Muscle of leg (tissue), 11 donors: ENCODE measurements around the gene WWOX. TPM values are rescaled to one million over a fixed set of nuclear protein-coding genes. Genes with fewer than 3 reads are reported as not detected.

ENCODE experiments used
- DNase-seq: peaks from one replicate; pipeline ENCODE4 v3.0.0; 2013
- H3K27ac ChIP-seq: one replicate; pipeline ENCODE4 v1.5.1; 2013; ENCODE audit warnings: mild to moderate bottlenecking, low read length, control low read depth
- H3K27me3 ChIP-seq: one replicate; pipeline ENCODE4 v1.6.1; 2013; ENCODE audit warnings: low read length; ENCODE audit not compliant: control insufficient read depth, insufficient read depth
- H3K36me3 ChIP-seq: one replicate; pipeline ENCODE4 v1.6.1; 2013; ENCODE audit warnings: low read length; ENCODE audit not compliant: control insufficient read depth, insufficient read depth
- H3K4me1 ChIP-seq: one replicate; pipeline ENCODE4 v1.6.1; 2013; ENCODE audit warnings: low read length; ENCODE audit not compliant: control insufficient read depth, insufficient read depth
- H3K4me3 ChIP-seq: one replicate; pipeline ENCODE4 v1.5.1; 2013; ENCODE audit warnings: low read length, control low read depth
- H3K9me3 ChIP-seq: replicated peaks from 2 replicates; pipeline ENCODE4 v1.6.1; 2013; ENCODE audit warnings: low read depth, low read length; ENCODE audit not compliant: control insufficient read depth
- WGBS: methylation state at CpG from one replicate; pipeline ENCODE4 v1.1.5; 2013; ENCODE audit warnings: missing lambda C conversion rate; ENCODE audit not compliant: insufficient coverage; 5-methylcytosine and 5-hydroxymethylcytosine counted together
- polyA plus RNA-seq, 8 donors: library from polyadenylated mRNA; unstranded; fragments of 120-200 nt; gene quantifications; one replicate each; pipeline versions ENCODE4 v1.2.1 to v1.2.3, GENCODE V29; 2013; ENCODE audit warnings: inconsistent platforms in 1 of 8, low replicate concordance in 1 of 8; ENCODE audit not compliant: insufficient read length in 8 of 8, insufficient read depth in 1 of 8
- total RNA-seq: library from RNA; stranded (reverse); fragments of 120-200 nt; gene quantifications from one replicate; pipeline ENCODE4 v1.2.4, GENCODE V29; 2013

WWOX gene
- total and polyA plus RNA-seq, 9 donors = 8.1 to 15.8 (median 12.2) TPM

DNA sequence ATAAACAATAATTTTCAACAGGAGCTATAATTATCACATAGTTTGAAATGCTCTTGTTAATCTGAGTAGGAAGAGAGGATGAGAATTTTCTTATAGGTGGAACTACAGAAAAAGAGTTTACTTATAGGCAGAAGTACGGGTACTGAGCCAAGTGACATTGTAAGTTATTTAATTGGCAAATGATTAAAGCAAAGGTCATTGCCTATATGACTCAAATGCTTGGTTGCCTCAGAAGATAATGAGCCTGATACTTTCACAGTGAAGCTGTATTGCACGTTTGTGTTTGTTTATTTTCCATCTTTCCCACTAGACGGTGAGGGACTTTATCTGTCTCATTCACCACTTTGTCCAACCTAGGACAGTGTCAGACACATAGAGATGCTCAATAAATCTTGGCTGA is 751.8 kb downstream of the WWOX start:
- no peaks in the 10 kb centered on the region for H3K36me3 ChIP-seq
- H3K9me3 ChIP-seq = no peaks in the 10 kb centered on the region
- no peaks in the 10 kb centered on the region for H3K27me3 ChIP-seq
- H3K27ac ChIP-seq = no peak overlapping the region
- DNase-seq = no peak
- H3K4me3 ChIP-seq = no peak overlapping the region
- H3K4me1 ChIP-seq = no peaks in the 10 kb centered on the region
- 80% methylated on average over 1 of the region's 3 CpGs for WGBS

DNA sequence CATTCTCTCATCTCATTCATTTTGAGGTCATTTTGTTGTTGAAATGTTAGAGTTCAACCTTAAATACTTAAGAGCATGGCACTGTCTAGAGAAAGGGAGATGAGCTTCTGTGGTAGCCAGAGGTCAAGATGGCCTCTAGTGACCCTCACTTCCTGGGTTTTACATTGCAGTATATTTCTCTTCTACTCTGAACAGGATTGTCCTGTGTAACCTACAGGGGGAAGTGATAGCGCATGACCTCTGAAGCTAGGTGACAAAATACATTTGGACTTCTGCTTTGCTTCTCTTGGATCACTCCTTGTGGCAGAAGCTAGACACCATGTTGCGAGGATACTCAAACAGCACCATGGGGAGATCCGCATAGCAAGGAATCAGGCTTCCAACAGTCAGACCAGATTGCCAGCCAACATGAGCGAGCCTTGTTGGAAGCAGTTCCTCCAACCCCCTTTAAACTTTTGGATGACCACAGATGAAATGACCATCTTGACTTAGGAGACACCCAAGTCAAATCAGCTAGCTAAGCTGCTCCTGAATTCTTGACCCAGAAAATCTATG is 752.7 kb downstream of the WWOX start:
- Histone ChIP-seq H3K27ac (no peak overlapping the region), H3K27me3 (no peaks in the 10 kb centered on the region), H3K9me3 (no peaks in the 10 kb centered on the region), H3K4me1 (no peaks in the 10 kb centered on the region), H3K36me3 (no peaks in the 10 kb centered on the region), H3K4me3 (no peak overlapping the region)
- DNase-seq = no peak
- 100% methylated on average over 1 of the region's 4 CpGs for WGBS

- peaks cover 7% of the 10 kb centered on the region for H3K4me1 ChIP-seq
- no CpG with 5 or more reads among the region's 2 CpGs for WGBS
- no peak overlapping the region for H3K27ac ChIP-seq
- no peaks in the 10 kb centered on the region for H3K36me3 ChIP-seq
- DNase-seq = no peak
- H3K27me3 ChIP-seq = no peaks in the 10 kb centered on the region
- H3K4me3 ChIP-seq = no peak overlapping the region
- no peaks in the 10 kb centered on the region for H3K9me3 ChIP-seq
Measured at GRCh38 chr16:78862022-78862421, 762.6 kb downstream of the WWOX start.

GRCh38 chr16:78866521-78866920 is 767.1 kb downstream of the WWOX start:
- WGBS = 39% methylated on average over 5 of the region's 6 CpGs
- DNase-seq = peak; percentile 25
- Histone ChIP-seq H3K4me3 (no peak overlapping the region), H3K27ac (no peak overlapping the region), H3K27me3 (no peaks in the 10 kb centered on the region), H3K4me1 (peaks cover 7% of the 10 kb centered on the region), H3K9me3 (no peaks in the 10 kb centered on the region), H3K36me3 (no peaks in the 10 kb centered on the region)

DNA sequence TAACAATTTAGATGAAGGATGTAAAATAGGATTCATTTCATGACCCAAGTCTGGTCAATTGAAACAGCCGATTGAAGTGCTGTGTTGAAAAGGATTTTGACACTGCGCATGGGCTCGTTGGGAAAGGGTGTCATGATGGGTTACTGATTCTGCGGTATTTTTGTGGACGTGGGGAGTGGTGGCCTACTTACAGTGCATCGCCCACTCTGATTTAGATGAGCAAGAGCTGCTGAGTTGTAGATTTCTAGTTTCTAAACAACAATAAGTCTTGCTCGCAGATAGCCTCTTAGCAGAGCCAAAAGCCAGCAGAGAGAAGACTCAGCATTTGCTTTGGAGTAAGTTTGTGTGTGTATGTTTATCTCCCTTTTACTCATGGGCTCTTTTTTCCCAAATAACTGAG is 770.0 kb downstream of the WWOX start:
- no peaks in the 10 kb centered on the region for H3K27me3 ChIP-seq
- H3K9me3 ChIP-seq = no peaks in the 10 kb centered on the region
- WGBS = 92% methylated on average over 3 of the region's 7 CpGs
- H3K36me3 ChIP-seq = no peaks in the 10 kb centered on the region
- H3K27ac ChIP-seq = no peak overlapping the region
- DNase-seq = no peak
- peaks cover 7% of the 10 kb centered on the region for H3K4me1 ChIP-seq
- no peak overlapping the region for H3K4me3 ChIP-seq

GRCh38 chr16:78871241-78871640 is 771.8 kb downstream of the WWOX start:
- Histone ChIP-seq H3K27ac (no peak overlapping the region), H3K27me3 (no peaks in the 10 kb centered on the region), H3K4me3 (no peak overlapping the region), H3K36me3 (no peaks in the 10 kb centered on the region), H3K4me1 (peaks cover 7% of the 10 kb centered on the region), H3K9me3 (no peaks in the 10 kb centered on the region)
- DNase-seq = no peak
- WGBS = 74% methylated on average over 3 of the region's 4 CpGs

DNA sequence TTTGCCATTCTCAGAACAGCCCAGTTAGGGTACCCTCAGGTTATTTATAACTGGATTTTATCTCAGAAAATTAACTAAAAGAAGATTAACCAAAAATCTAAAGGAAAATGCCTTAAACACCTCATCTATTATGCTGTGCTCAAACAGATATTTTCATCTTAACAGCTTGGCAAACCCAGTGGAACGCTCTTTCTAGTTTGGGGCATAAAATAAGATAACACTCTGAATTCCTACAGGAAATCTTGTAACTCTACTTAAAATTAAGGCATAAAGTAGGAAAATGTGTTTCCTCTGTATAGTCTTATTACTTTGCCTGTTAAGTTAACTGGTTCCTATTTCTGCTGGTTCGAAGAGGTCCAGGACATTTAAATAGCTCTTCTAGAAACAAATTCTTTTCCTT is 777.2 kb downstream of the WWOX start:
- Histone ChIP-seq H3K9me3 (no peaks in the 10 kb centered on the region), H3K4me1 (no peaks in the 10 kb centered on the region), H3K4me3 (no peak overlapping the region), H3K27me3 (no peaks in the 10 kb centered on the region), H3K27ac (no peak overlapping the region), H3K36me3 (no peaks in the 10 kb centered on the region)
- DNase-seq = no peak
- no CpG with 5 or more reads among the region's 2 CpGs for WGBS

GRCh38 chr16:78877114-78877655 is 777.7 kb downstream of the WWOX start:
- Histone ChIP-seq H3K27me3 (no peaks in the 10 kb centered on the region), H3K4me3 (no peak overlapping the region), H3K36me3 (no peaks in the 10 kb centered on the region), H3K4me1 (no peaks in the 10 kb centered on the region), H3K27ac (no peak overlapping the region), H3K9me3 (no peaks in the 10 kb centered on the region)
- no peak for DNase-seq
- WGBS = 76% methylated on average over 5 of the region's 6 CpGs

DNA sequence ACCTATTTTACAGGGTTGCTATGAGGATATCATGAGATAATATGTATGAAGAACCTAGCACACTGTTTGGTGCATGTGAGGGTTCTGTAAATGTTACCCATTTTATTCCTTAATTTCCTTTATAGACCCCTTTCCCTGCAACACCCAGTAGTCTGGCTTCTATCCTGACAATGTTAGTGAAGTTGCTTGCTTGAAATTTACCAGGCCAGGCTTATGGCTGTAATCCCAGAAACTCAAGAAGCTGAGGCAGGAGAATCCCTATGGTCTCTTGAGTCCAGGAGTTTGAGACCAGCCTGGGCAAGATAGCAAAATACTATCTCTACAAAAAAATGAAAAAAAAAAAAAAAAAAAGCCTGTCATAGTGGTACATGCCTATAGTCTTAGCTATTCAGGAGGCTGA is 779.1 kb downstream of the WWOX start:
- Histone ChIP-seq H3K27ac (no peak overlapping the region), H3K4me1 (no peaks in the 10 kb centered on the region), H3K4me3 (no peak overlapping the region), H3K27me3 (no peaks in the 10 kb centered on the region), H3K36me3 (no peaks in the 10 kb centered on the region), H3K9me3 (no peaks in the 10 kb centered on the region)
- DNase-seq = no peak

- 80% methylated on average over 4 of the region's 5 CpGs for WGBS
- H3K36me3 ChIP-seq = no peaks in the 10 kb centered on the region
Measured at GRCh38 chr16:78879011-78879410, 779.6 kb downstream of the WWOX start.

DNA sequence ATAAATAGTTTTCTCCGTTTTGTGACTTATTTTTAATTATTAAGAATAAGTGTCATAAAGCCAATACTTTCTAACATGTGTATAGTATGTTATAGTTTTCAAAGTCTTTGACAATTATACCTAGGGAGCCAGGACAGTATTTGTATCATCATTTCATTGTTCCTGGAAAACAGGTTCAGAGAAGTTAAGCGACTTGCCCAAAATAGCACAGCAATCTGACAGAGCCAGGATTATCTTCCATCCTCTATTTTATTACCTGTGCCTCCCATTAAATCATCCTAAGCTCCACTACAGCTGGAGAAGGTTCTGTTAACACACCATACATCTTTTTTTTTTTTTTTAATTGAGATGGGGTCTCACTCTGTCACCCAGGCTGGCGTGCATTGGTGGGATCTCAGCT is 782.7 kb downstream of the WWOX start:
- DNase-seq = no peak
- Histone ChIP-seq H3K4me3 (no peak overlapping the region), H3K36me3 (no peaks in the 10 kb centered on the region), H3K27ac (no peak overlapping the region), H3K27me3 (no peaks in the 10 kb centered on the region), H3K4me1 (no peaks in the 10 kb centered on the region), H3K9me3 (no peaks in the 10 kb centered on the region)
- 83% methylated on average over 1 of the region's 3 CpGs for WGBS

More at GRCh38 chr16:78879011-78879410, 779.6 kb downstream of the WWOX start:
- Histone ChIP-seq H3K27me3 (no peaks in the 10 kb centered on the region), H3K27ac (no peak overlapping the region), H3K9me3 (no peaks in the 10 kb centered on the region), H3K4me1 (no peaks in the 10 kb centered on the region), H3K4me3 (no peak overlapping the region)
- DNase-seq = peak; percentile 23
